Subcutaneous abdominal adipose tissue (tissue), 5 donors: ENCODE measurements around the gene TPM3.

ENCODE experiments used
- H3K27ac ChIP-seq: one replicate; pipeline ENCODE4 v1.7.0; 2013; ENCODE audit warnings: low read depth, mild to moderate bottlenecking, inconsistent platforms, low read length, moderate library complexity
- H3K27me3 ChIP-seq, 5 donors: one replicate each; pipeline ENCODE4 v1.7.0; 2013; ENCODE audit warnings: low read length in 5 of 5, inconsistent platforms in 1 of 5; ENCODE audit not compliant: control insufficient read depth in 5 of 5, insufficient read depth in 4 of 5
- H3K36me3 ChIP-seq, 5 donors: one replicate each; pipeline ENCODE4 v1.7.0; 2013; ENCODE audit warnings: low read length in 5 of 5; ENCODE audit not compliant: control insufficient read depth in 5 of 5, insufficient read depth in 5 of 5
- H3K4me1 ChIP-seq, 5 donors: one replicate each; pipeline ENCODE4 v1.7.0; 2013; ENCODE audit warnings: low read length in 5 of 5, mild to moderate bottlenecking in 3 of 5, moderate library complexity in 1 of 5; ENCODE audit not compliant: control insufficient read depth in 5 of 5, insufficient read depth in 5 of 5
- H3K4me3 ChIP-seq, 5 donors: one replicate each; pipeline ENCODE4 v1.7.0; 2013; ENCODE audit warnings: low read length in 5 of 5, low read depth in 1 of 5
- H3K9ac ChIP-seq, 5 donors: one replicate each; pipeline ENCODE4 v1.7.0; 2013; ENCODE audit warnings: low read length in 5 of 5, mild to moderate bottlenecking in 4 of 5, moderate library complexity in 3 of 5
- H3K9me3 ChIP-seq, 5 donors: one replicate each; pipeline ENCODE4 v1.7.0; 2013; ENCODE audit warnings: low read length in 5 of 5; ENCODE audit not compliant: control insufficient read depth in 5 of 5
- donor health status: healthy.
- donor health status: healthy.
- donor health status: healthy.
- donor health status: healthy.
- donor health status: healthy.

Gene TPM3

GRCh38 chr1:154176337-154176736 is 15.6 kb downstream of the TPM3 start:
- H3K9me3 ChIP-seq, result no peaks in the 10 kb centered on the region
- H3K9ac ChIP-seq, result peak overlapping the region in 1 of 5 donors; percentile 25
- H3K4me1 ChIP-seq, result peaks cover 8 to 60% (median 53%) of the 10 kb centered on the region in 5 donors
- peaks cover 17 to 42% (median 28%) of the 10 kb centered on the region in 5 donors for H3K36me3 ChIP-seq
- no peaks in the 10 kb centered on the region for H3K27me3 ChIP-seq
- no peak overlapping the region for H3K4me3 ChIP-seq
- H3K27ac ChIP-seq, result peak overlapping the region; percentile 62

GRCh38 chr1:154174654-154175053 is 17.2 kb downstream of the TPM3 start:
- Histone ChIP-seq H3K36me3 (peaks cover 32 to 59% (median 45%) of the 10 kb centered on the region in 5 donors), H3K9ac (no peak overlapping the region), H3K9me3 (no peaks in the 10 kb centered on the region), H3K4me3 (no peak overlapping the region), H3K4me1 (peaks cover 5 to 43% (median 39%) of the 10 kb centered on the region in 5 donors), H3K27me3 (no peaks in the 10 kb centered on the region), H3K27ac (no peak overlapping the region)

- peaks cover 48 to 80% (median 70%) of the 10 kb centered on the region in 5 donors for H3K36me3 ChIP-seq
- no peaks in the 10 kb centered on the region for H3K27me3 ChIP-seq
Measured at GRCh38 chr1:154171880-154172279, 20.0 kb downstream of the TPM3 start.

GRCh38 chr1:154171223-154171583 is 20.7 kb downstream of the TPM3 start:
- Histone ChIP-seq H3K27ac (no peak overlapping the region), H3K9ac (no peak overlapping the region), H3K9me3 (no peaks in the 10 kb centered on the region), H3K36me3 (peaks cover 48 to 87% (median 76%) of the 10 kb centered on the region in 5 donors), H3K27me3 (no peaks in the 10 kb centered on the region), H3K4me1 (peaks cover under 1 to 10% (median 7%) of the 10 kb centered on the region in 5 donors), H3K4me3 (no peak overlapping the region)

More at GRCh38 chr1:154171880-154172279, 20.0 kb downstream of the TPM3 start:
- Histone ChIP-seq H3K27ac (no peak overlapping the region), H3K9me3 (no peaks in the 10 kb centered on the region), H3K9ac (no peak overlapping the region), H3K4me1 (peaks cover 3 to 17% (median 13%) of the 10 kb centered on the region in 5 donors), H3K4me3 (no peak overlapping the region)

GRCh38 chr1:154170547-154171222 is 21.2 kb downstream of the TPM3 start:
- Histone ChIP-seq H3K36me3 (peaks cover 53 to 90% (median 79%) of the 10 kb centered on the region in 5 donors), H3K4me3 (no peak overlapping the region), H3K9me3 (no peaks in the 10 kb centered on the region), H3K27ac (no peak overlapping the region), H3K9ac (no peak overlapping the region), H3K27me3 (no peaks in the 10 kb centered on the region), H3K4me1 (peaks cover 0 to 5% (median 2%) of the 10 kb centered on the region in 5 donors)

GRCh38 chr1:154167461-154167860 is 24.4 kb downstream of the TPM3 start:
- Histone ChIP-seq H3K36me3 (peaks cover 56 to 97% (median 87%) of the 10 kb centered on the region in 5 donors), H3K4me3 (no peak overlapping the region), H3K9me3 (no peaks in the 10 kb centered on the region), H3K27me3 (no peaks in the 10 kb centered on the region), H3K4me1 (no peaks in the 10 kb centered on the region), H3K9ac (no peak overlapping the region), H3K27ac (no peak overlapping the region)

GRCh38 chr1:154166207-154166606 is 25.7 kb downstream of the TPM3 start:
- H3K4me3 ChIP-seq, result no peak overlapping the region
- H3K4me1 ChIP-seq, result no peaks in the 10 kb centered on the region
- peaks cover 53 to 95% (median 81%) of the 10 kb centered on the region in 5 donors for H3K36me3 ChIP-seq
- no peak overlapping the region for H3K27ac ChIP-seq
- H3K9ac ChIP-seq, result no peak overlapping the region
- no peaks in the 10 kb centered on the region for H3K9me3 ChIP-seq
- no peaks in the 10 kb centered on the region for H3K27me3 ChIP-seq

GRCh38 chr1:154159554-154159953 is 32.3 kb downstream of the TPM3 start:
- no peak overlapping the region for H3K4me3 ChIP-seq
- H3K27me3 ChIP-seq, result no peaks in the 10 kb centered on the region
- H3K9me3 ChIP-seq, result peaks cover 0 to 3% (median 0%) of the 10 kb centered on the region in 5 donors
- H3K36me3 ChIP-seq, result peaks cover 39 to 90% (median 57%) of the 10 kb centered on the region in 5 donors
- H3K4me1 ChIP-seq, result peaks cover 0 to 18% (median 10%) of the 10 kb centered on the region in 5 donors
- H3K27ac ChIP-seq, result no peak overlapping the region
- H3K9ac ChIP-seq, result no peak overlapping the region

- Histone ChIP-seq H3K9me3 (peaks cover 0 to 3% (median 0%) of the 10 kb centered on the region in 5 donors), H3K9ac (no peak overlapping the region), H3K27me3 (no peaks in the 10 kb centered on the region), H3K36me3 (peaks cover 36 to 83% (median 49%) of the 10 kb centered on the region in 5 donors), H3K4me1 (peaks cover 0 to 20% (median 10%) of the 10 kb centered on the region in 5 donors), H3K27ac (no peak overlapping the region), H3K4me3 (no peak overlapping the region)
Measured at GRCh38 chr1:154158307-154159125, 33.4 kb downstream of the TPM3 start.
